H1 (cell line): ENCODE data around the gene INTS1.

Source experiments
- ATF2 ChIP-seq: IDR thresholded peaks from 2 replicates; pipeline ENCODE4 v1.6.1; 2012; ENCODE audit warnings: low read length, inconsistent platforms
- BCL11A ChIP-seq, 2 experiments: IDR thresholded peaks; one replicate each; pipeline ENCODE4 v1.6.1; 2011; ENCODE audit warnings: low read depth in 2 of 2, low read length in 2 of 2, mild to moderate bottlenecking in 2 of 2
- CTCF ChIP-seq, 3 experiments: IDR thresholded peaks; 1 replicate in 2 of 3; 2 replicates in 1 of 3; pipeline versions ENCODE4 v1.5.1 to v1.6.1; 2011; ENCODE audit warnings: low read length in 3 of 3, mild to moderate bottlenecking in 3 of 3, inconsistent platforms in 2 of 3, low read depth in 1 of 3, moderate library complexity in 1 of 3; ENCODE audit not compliant: insufficient read depth in 1 of 3; ENCODE audit errors: control extremely low read depth in 1 of 3
- EGR1 ChIP-seq: IDR thresholded peaks from 2 replicates; pipeline ENCODE4 v1.6.1; 2011; ENCODE audit warnings: low read depth, low read length, borderline replicate concordance
- EZH2 ChIP-seq: fragments of 200-600 bp; sonication (generic); IDR thresholded peaks from 2 replicates; pipeline ENCODE4 v1.7.1; 2012; ENCODE audit warnings: low read depth, mild to moderate bottlenecking, moderate library complexity, low read length, inconsistent platforms; ENCODE audit not compliant: severe bottlenecking
- HDAC6 ChIP-seq: IDR thresholded peaks from one replicate; pipeline ENCODE4 v1.7.1; 2012; ENCODE audit warnings: low read depth, mild to moderate bottlenecking, inconsistent platforms, low read length, moderate library complexity
- POLR2A ChIP-seq, 2 experiments: IDR thresholded peaks; 1 replicate in 1 of 2; 2 replicates in 1 of 2; pipeline ENCODE4 v1.6.1; 2011; ENCODE audit warnings: low read depth in 2 of 2, low read length in 2 of 2, mild to moderate bottlenecking in 2 of 2; ENCODE audit errors: control extremely low read depth in 1 of 2
- RBBP5 ChIP-seq: IDR thresholded peaks from 2 replicates; pipeline ENCODE4 v1.7.1; 2012; ENCODE audit warnings: low read depth, mild to moderate bottlenecking, inconsistent platforms, low read length, moderate library complexity, borderline replicate concordance
- SUZ12 ChIP-seq: fragments of 200-600 bp; sonication (generic); IDR thresholded peaks from 2 replicates; pipeline ENCODE4 v1.6.1; 2012; ENCODE audit warnings: mild to moderate bottlenecking, inconsistent platforms, low read length, moderate library complexity, mixed read lengths
- TCF12 ChIP-seq: IDR thresholded peaks from 2 replicates; pipeline ENCODE4 v1.6.1; 2011; ENCODE audit warnings: low read depth, mild to moderate bottlenecking, low read length

GRCh38 chr7:1546909-1547776, 43.0 kb upstream of the INTS1 start:
- TF ChIP-seq SUZ12 (no peak), CTCF (IDR thresholded peaks at IDR 0.05; ENCODE audit: control extremely low read depth in 1 of 3, insufficient read depth in 1 of 3, low read depth in 1 of 3, low read length in 3 of 3) (no peak), POLR2A (IDR thresholded peaks at IDR 0.05; ENCODE audit: control extremely low read depth in 1 of 2, low read depth in 2 of 2, low read length in 2 of 2) (no peak), RBBP5 (no peak), EZH2 (no peak), EGR1 (no peak), ATF2 (no peak), HDAC6 (no peak), TCF12 (no peak), BCL11A (IDR thresholded peaks at IDR 0.05; ENCODE audit: low read depth in 2 of 2, low read length in 2 of 2) (no peak)
